Stimulated activated CD4-positive, alpha-beta T cell treated with anti-CD3 and anti-CD28 coated beads, TNF-alpha, amount 100 ng/mL, for 4 hours (primary cell): ENCODE results near the gene ARVCF.

Experiments used
- DNase-seq, 3 experiments: peaks; one replicate each; pipeline ENCODE4 v3.0.0-alpha.2; 2020; ENCODE audit warnings: low read depth in 3 of 3

ARVCF gene

DNA sequence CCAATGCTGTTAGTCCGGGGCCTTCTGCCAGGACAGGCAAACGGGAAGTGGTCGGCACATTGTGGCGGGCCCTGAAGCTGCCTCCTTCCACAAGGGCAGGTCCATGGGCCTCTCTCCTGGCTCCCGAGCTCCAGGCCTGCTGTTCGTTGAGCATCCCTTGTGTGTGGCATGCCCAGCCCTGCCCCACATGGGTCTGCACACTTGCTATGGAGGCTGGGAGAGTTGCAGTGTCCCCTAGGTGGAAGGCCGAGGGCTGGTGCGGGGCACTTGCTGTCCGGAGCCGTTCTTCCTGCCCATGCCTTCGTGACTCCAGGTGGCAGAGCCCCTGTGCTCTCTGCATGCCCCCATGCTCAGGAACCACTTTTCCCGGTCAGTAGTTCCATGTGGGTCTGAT is 37.4 kb upstream of the ARVCF start:
- no peak for DNase-seq

- no peak for DNase-seq
These were observed 36.9 kb upstream of the ARVCF start for GRCh38 chr22:20053407-20054033.

GRCh38 chr22:20052309-20053259 is 36.0 kb upstream of the ARVCF start:
- DNase-seq = no peak

DNA sequence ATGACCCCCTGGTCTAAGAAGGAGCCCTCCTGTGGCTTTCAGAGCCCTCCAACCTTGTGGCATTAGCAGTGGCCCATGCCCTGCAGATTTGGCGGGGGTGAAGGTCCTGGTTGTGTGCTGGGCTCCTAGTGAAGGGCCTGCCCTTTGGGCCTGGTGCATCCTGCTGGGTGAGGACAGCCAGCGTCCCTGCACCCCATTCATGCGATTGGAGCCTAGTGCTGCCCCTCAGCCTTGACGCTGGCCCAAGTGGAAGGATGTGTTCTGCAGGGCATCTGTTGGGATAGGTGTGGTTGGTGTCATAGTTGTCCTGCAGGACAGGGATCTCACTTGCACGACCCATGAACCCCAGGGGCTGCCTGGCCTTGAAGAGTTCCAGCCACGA is 35.3 kb upstream of the ARVCF start:
- DNase-seq = no peak

DNA sequence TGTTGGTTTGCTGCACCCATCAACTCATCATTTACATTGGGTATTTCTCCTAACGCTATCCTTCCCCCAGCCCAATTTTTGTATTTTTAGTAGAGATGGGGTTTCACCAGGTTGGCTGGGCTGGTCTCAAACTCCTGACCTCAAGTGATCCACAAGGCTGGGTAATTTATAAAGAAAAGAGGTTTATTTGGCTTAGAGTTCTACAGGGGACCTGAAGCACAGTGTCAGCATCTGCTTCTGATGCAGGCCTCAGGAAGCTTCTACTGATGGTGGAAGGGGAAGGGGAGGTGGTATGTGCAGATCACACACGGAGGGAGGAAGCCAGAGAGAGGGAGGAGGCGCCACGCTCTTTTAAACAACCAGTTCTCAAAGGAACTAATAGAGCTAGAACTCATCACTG is 30.1 kb upstream of the ARVCF start:
- no peak for DNase-seq

- no peak for DNase-seq
These were observed 28.0 kb upstream of the ARVCF start for GRCh38 chr22:20044495-20045151.

DNA sequence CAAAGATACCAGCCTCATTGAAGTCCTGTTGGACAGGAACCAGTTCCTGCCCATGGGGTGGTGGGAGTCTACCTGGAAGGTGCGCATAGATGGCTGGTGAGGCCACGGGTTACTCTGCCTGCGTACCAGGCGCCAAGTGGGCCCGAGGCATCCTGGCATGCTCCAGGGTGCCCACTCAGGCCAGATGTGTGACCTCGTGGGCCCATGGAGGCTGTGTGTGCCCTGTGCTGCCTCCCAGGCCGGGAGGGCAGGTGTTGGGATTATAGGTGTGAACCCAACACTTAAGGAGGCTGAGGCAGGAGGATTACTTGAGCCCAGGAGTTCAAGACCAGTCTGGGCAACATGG is 27.3 kb upstream of the ARVCF start:
- no peak for DNase-seq

DNA sequence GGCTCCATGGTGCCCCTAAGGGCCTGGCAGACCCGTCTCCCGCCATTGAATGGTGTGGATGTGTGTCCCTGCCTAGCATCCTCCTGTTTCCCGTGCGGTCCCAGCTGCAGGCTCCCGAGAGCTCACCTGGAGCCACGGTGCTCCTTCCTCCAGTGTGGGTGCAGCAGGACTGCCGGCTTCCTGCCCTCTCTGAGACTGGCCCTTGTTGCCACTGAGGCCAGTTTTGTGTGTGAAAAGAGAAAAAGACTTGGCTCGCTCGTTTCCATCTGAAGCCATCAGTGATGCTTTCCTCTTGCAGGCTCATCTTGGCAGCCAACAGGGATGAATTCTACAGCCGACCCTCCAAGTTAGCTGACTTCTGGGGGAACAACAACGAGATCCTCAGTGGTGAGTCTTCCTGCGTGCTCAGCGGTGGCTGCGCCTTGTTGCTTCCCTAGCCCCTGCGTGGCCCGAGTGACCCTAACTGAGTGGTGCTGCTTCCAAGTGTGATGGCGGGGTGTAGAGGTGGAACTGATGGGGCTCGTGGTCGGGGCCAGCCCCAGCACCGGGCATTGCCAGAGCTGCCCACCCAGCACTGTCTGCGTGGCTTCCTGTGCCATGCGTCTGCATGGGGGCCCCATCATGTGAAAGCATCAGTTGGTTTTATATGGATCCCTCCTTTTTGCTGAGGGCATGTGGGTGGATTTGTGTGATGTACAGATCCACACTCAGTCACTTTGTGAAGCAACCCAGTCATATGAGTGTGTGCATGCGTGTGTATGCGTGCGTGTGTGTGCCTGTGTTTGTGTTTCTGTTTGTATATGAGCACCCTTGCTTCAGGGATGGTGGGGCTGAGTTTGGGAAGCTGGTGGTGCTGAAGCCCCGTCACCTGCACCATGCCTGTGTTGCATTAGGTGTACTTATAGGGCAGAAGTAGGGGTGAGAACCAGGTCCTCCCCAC is 26.7 kb upstream of the ARVCF start:
- no peak for DNase-seq

DNA sequence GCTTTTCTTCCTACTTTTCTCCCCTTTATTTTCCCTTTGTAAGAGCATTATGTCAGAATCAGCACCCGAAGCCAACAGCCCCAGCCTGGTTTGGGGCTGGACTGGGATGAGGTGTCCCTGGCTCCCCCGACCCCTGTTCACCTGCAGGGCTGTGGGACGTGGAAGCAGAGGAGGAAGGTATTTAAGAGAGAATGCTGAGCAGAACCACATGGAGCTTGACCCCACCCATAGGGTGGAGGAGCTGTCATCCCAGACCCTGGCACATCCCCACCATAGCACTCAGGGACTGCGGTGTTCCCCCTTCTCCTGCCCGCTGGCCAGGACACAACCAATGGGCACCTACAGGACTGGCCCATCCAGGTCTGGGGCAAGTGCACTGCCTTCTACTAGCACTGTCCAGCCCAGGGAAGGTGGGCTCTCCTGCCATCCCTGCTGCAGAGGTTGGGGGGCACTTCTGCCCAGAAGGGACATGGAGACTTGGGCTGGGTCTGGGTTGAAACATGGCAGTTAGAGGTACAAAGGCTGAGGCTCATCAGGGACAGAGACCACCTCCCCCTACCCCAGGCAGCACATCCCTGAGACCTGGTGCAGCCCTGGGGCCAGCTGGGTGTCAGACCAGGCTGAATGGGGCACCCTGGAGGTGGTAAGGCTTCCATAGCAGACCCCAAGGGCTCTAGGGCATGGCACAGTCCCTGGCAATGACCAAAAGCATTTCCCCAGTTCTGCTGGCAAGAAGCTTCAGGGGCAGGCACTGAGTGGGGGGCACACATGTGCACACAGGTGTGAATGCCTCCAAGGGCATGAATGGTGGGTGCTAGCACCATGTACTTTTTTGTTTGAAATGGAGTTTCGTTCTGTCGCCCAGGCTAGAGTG is 23.9 kb upstream of the ARVCF start:
- no peak for DNase-seq

- no peak for DNase-seq
These were observed 23.2 kb upstream of the ARVCF start for GRCh38 chr22:20039683-20040325.

- no peak for DNase-seq
These were observed 22.0 kb upstream of the ARVCF start for GRCh38 chr22:20038574-20038973.

DNA sequence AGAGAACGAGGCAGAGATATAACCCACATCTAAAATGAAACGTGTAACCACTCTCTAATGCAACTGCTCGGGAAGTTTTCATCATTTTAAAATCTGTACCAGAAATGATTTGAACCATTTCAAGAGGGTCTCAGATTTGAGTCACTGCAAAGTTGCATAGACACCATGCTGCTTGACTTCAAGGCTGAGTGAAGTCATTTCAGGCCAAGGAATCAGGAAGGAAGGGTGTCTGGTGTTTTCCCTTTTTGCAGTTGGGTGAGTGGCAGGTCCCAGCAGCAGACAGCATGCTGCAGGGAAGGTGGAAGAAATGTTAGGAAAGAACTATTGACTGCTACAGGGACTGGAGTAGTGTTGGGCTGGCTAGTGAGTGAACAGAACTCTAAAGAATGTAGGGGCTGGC is 20.8 kb upstream of the ARVCF start:
- DNase-seq = no peak

DNA sequence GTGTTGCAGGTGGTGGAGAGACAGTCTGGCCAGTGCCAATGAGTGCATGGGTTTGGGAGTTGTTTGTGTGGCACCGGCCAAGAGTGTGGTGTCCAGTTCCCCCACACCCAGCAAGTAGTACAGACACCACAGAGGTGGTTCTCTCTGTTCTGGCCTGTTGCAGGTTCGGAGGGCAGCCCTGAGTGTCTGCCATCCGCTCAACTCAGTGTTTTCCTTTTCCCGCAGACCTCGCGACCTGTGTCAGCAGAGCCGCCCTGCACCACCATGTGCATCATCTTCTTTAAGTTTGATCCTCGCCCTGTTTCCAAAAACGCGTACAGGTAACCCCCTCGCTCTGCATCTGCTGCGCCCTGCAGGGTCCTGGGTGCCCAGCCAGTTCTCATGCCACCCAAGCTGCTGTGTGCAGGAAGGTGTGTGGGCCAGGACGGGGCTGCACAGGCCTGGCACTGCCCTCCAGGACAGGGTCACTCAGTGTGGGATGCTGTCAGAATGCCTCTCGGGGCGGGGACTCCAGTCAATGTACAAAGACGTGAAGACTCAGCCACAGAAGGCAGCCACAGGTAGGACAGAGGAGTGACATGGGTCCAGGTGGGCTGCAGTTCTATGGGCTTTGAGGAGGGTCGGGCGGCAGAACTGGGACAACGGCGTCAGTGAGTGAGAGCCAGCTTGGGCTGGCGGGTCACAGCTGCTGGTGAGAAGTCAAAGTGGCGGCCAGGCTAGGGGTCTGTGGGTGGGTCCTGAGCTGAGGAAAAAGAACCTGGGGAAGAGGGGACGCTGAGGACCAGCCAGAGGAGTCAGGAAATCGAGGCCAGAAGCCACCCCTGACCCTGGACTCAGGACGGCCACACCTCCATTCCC is 20.1 kb upstream of the ARVCF start:
- DNase-seq = no peak

GRCh38 chr22:20036084-20036482 is 19.5 kb upstream of the ARVCF start:
- no peak for DNase-seq

GRCh38 chr22:20035375-20036083 is 18.9 kb upstream of the ARVCF start:
- no peak for DNase-seq

GRCh38 chr22:20034143-20034542 is 17.5 kb upstream of the ARVCF start:
- DNase-seq = no peak

DNA sequence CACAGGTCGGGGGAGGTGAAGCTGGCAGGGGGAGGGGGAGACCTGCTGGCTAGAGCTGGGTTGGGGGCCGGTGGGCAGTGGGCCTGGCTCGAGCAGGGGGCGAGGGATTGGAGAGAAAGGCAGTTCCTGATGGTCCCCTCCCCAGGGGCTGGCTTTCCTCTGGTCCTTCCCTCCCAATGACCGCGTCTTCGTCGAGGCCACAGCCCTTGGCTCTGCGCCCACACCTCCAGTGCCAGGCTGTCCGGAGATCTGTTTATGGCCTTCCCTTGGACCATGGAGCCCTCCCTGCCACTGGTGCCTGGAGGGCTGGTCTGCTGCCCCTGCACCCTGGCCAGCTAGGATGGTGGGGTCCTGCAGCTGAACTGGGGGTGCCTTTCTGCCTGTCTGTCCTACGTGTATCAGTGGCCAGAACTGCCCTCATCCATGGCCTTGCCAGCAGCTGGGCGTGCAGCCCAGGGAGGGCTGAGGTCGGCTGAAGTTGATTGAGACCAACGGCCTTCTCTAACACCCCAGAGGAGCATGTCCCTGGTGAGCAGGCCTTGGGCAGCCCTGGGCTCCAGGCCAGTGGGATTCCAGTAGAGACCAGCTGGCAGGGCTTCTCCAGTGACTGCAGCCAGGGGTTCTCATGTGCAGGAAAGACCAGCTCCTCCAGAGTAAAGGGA is 16.6 kb upstream of the ARVCF start:
- no peak for DNase-seq

DNA sequence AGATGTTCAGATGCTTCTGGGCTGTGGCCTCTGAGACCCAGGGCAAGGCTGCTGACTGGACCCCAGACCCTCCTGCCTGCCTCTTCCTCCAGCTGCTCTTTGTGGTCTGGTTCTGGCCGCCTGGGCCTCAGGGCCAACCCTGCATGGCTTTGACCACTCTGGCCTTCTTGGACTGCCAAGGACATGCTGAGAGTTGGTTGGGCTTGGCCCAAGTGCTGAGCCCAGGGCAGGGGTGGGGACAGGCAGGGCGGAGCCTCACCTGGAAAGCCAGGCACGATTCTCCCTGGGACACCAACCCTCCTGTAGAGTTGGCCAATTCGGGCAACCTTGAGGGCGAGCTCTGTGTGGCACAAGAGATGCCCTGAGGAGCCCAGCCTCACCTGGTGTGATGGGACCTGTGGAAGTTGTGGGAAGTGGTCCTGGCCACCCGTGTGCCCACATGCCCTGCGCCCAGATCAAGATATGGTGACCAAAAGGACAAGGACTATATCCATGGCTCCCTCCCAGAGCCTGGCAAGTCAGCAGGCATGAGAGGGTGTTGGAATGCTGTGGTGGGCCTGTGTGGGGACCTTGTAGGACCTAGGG is 15.9 kb upstream of the ARVCF start:
- no peak for DNase-seq
